ENCODE results near the gene SMIM28. TPM values are rescaled to one million over a fixed set of nuclear protein-coding genes. Genes with fewer than 3 reads are reported as not detected.

The SMIM28 gene
- total and polyA plus RNA-seq, 2 donors (not counting 3 experiments of a cell fraction or from before 2014, with no cell fraction given): not detected

DNA sequence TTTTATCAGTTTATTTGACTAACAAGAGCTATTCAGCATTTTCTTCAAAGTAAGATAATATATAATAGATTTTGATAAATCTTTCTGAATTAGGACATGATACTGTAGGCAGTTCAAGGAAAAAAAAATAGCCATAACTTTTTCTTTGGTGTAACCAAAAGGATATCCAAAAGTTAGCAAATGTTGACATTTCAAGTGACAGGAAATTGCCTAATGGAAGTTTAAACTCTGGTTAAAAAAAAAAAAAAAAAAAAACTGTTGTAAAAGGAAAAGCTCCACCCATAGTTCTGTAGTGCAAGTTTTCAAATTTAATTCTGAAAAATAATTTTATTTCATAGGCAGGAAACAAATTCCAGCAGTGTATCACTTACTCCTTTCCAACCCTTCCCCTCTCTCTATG lies 45.2 kb downstream of the SMIM28 start:
- BruUV-seq (replicated peaks): no TSS peak
- no peak overlapping the region for H2AFZ ChIP-seq (ENCODE audit: low read depth, low read length)
- no peak for FAIRE-seq
- ChIA-PET CTCF (interaction anchor here (0.6 to 1.5 kb wide), 5 partner anchors 41 to 484 kb away, joined by 3 to 5 read pairs (median 3); no protein-coding TSS in a partner anchor), POLR2A (interaction anchor here (0.7 kb wide), 1 partner anchor 18 kb away, joined by 5 read pairs; no protein-coding TSS in a partner anchor)
- H4K20me1 ChIP-seq (replicated peaks; ENCODE audit: control insufficient read depth, extremely low read depth, insufficient read depth, low read length): no peaks in the 10 kb centered on the region
- peaks cover 12% of the 10 kb centered on the region for H3K4me1 ChIP-seq (ENCODE audit: control insufficient read depth, extremely low read depth, insufficient read depth, low read length)
- peaks cover 8 to 12% of the 10 kb centered on the region in 2 experiments for H3K36me3 ChIP-seq (ENCODE audit: control insufficient read depth in 2 of 2, extremely low read depth in 1 of 2, insufficient read depth in 2 of 2, low read length in 2 of 2)
- H3K79me2 ChIP-seq (ENCODE audit: control insufficient read depth, insufficient read depth, low read length): no peaks in the 10 kb centered on the region
- H3K4me3 ChIP-seq (replicated peaks in 1 of 3; ENCODE audit: insufficient read depth in 1 of 3, low read depth in 1 of 3, low read length in 3 of 3): no peak overlapping the region
- no peaks in the 10 kb centered on the region for H3K9me3 ChIP-seq (replicated peaks; ENCODE audit: control insufficient read depth, insufficient read depth, low read length)
- no peak overlapping the region for H3K9ac ChIP-seq (replicated peaks; ENCODE audit: extremely low read depth, insufficient read depth, low read length)
- H3K27ac ChIP-seq (ENCODE audit: insufficient read depth, low read depth, low read length): no peak overlapping the region
- intact Hi-C loops (cut with micrococcal nuclease) (loop anchor here (10.0 kb wide), 1 partner anchor 272 kb away; no protein-coding TSS in a partner anchor), dilution Hi-C loops (cut with MboI; ENCODE audit: extremely low pct_ligation_motif_present, low sequenced_read_pairs) (no loop called here)
- TF ChIP-seq MYC (IDR thresholded peaks at IDR 0.05; ENCODE audit: low read depth, low read length) (no peak), POLR2AphosphoS5 (IDR thresholded peaks at IDR 0.05; ENCODE audit: insufficient read depth, low read depth, low read length) (no peak), JUN (IDR thresholded peaks at IDR 0.05; ENCODE audit: borderline replicate concordance, insufficient read depth, insufficient read length, low read depth) (no peak), GATA2 (IDR thresholded peaks at IDR 0.05; ENCODE audit: insufficient read depth, insufficient read length, low read depth, low read length) (no peak), POLR2A (IDR thresholded peaks at IDR 0.05; ENCODE audit: low read depth, low read length) (no peak), EZH2 (IDR thresholded peaks at IDR 0.05; ENCODE audit: borderline replicate concordance, low read depth, low read length, severe bottlenecking) (no peak), FOS (IDR thresholded peaks at IDR 0.05; ENCODE audit: borderline replicate concordance, insufficient read depth, low read length) (no peak)
- TF ChIP-seq, protein P1, sequence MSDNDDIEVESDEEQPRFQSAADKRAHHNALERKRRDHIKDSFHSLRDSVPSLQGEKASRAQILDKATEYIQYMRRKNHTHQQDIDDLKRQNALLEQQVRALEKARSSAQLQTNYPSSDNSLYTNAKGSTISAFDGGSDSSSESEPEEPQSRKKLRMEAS (IDR thresholded peaks at IDR 0.05; ENCODE audit: insufficient read depth, insufficient read length): no peak
- TF ChIP-seq, protein P2, sequence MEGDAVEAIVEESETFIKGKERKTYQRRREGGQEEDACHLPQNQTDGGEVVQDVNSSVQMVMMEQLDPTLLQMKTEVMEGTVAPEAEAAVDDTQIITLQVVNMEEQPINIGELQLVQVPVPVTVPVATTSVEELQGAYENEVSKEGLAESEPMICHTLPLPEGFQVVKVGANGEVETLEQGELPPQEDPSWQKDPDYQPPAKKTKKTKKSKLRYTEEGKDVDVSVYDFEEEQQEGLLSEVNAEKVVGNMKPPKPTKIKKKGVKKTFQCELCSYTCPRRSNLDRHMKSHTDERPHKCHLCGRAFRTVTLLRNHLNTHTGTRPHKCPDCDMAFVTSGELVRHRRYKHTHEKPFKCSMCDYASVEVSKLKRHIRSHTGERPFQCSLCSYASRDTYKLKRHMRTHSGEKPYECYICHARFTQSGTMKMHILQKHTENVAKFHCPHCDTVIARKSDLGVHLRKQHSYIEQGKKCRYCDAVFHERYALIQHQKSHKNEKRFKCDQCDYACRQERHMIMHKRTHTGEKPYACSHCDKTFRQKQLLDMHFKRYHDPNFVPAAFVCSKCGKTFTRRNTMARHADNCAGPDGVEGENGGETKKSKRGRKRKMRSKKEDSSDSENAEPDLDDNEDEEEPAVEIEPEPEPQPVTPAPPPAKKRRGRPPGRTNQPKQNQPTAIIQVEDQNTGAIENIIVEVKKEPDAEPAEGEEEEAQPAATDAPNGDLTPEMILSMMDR (IDR thresholded peaks at IDR 0.05; ENCODE audit: extremely low read depth in 1 of 2, insufficient read depth in 1 of 2, low read depth in 1 of 2, low read length in 2 of 2): no peak
- H3K27me3 ChIP-seq (ENCODE audit: control insufficient read depth in 2 of 2, insufficient read depth in 2 of 2, low read length in 2 of 2): no peaks in the 10 kb centered on the region
- DNase-seq (ENCODE audit: low read depth, low spot score): peak; percentile 19
- no peaks in the 10 kb centered on the region for H3K9me1 ChIP-seq (replicated peaks; ENCODE audit: control insufficient read depth, extremely low read depth, insufficient read depth, low read length)
- no peak overlapping the region for H3K4me2 ChIP-seq (ENCODE audit: insufficient read depth, low read length)
